ENCODE measurements around the gene KCTD3.

The KCTD3 gene

DNA sequence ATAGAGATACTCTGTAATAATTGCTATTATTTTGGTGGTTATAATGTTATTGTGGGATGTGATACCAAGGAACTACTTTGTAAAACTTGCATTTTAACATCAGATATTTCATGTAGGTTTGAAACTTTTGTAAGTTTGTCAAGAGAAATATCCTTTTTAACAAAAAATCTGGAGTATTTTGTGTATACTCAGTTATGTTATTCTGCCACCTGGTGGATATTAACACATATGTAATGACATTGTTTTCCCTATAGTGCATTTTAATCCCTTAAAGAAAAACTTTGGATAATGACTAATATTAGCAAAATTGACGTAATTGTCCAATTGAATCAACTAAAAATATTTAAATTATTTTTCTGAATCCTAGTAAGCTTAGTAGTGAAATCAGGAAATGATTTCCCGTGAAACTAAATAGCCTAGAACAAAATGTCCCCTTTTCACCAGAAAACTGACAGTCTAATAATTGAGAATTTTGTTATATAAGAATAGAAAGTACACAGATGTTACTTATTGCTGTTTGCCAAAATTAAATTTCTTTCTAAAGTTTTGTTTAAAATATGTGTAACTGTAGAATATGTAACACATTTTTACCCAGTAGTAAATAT lies 39.6 kb downstream of the KCTD3 start:
- no peak for DNase-seq (ENCODE audit: low spot score)

DNA sequence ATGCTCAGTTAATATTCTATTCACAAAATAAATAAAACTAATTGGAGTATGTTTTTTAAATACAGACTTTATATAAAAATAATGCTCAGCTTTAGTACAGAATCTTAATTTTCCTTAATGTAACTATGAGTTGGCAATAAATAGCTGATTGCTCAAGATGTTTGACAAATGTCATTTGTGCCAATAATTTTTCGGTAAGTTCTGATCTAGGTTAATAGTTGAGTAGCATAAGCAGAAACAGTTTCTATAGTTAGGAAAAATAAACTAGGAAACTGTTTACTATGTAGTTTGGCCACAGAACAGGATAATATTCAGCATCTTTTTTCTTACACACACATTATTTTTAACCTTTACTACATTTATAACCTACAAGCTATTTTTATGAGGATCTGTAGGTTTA lies 40.3 kb downstream of the KCTD3 start:
- no peak for DNase-seq (ENCODE audit: low spot score)

- DNase-seq (ENCODE audit: low spot score) = no peak
Measured at GRCh38 chr1:215608646-215609045, 41.5 kb downstream of the KCTD3 start.

DNA sequence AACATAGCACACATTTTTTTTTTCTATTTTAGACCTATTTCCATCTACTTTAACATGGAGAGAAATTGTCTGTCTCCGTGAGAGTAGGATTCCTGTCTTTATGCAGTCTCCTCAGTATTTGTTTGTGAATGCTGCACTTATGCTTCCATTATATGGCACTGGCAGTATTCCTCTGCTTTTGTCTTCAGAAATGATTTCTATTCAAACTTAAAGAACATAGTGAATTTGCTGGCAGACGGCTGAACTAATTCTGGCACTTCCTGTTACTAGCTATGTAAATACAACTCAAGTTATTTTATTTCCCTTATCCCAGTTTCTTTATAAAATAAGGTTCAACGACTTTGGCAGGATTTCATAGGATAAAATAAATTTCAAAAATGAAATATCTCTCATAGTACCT lies 45.3 kb downstream of the KCTD3 start:
- no peak for DNase-seq (ENCODE audit: low spot score)

GRCh38 chr1:215617979-215618378 lies 50.9 kb downstream of the KCTD3 start:
- no peak for DNase-seq (ENCODE audit: low spot score)

DNA sequence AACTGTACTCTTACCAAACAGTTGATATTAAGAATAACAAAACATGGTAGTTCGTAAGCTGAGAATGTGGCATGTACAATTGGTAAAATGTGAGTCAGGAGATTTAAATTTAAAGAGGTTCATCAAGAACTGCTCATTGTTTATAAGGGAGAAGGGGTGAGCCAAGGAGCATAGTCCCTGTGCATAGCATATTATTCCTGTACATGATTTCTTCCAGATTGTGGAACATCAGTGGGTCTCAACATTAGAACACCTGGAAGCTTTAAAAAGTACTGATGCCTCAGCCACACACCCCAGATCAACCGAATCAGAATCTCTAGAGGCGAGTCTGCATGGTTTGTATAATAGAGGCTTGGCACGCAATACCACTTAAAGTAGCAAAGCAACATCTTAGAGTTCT lies 56.1 kb downstream of the KCTD3 start:
- no peak for DNase-seq (ENCODE audit: low spot score)

- DNase-seq (ENCODE audit: low spot score) = no peak
Measured at GRCh38 chr1:215625949-215626348, 58.8 kb downstream of the KCTD3 start.

GRCh38 chr1:215631040-215631439 lies 63.9 kb downstream of the KCTD3 start:
- no peak for DNase-seq (ENCODE audit: low spot score)

GRCh38 chr1:215631489-215631888 lies 64.4 kb downstream of the KCTD3 start:
- DNase-seq (ENCODE audit: low spot score) = no peak

- DNase-seq (ENCODE audit: low spot score) = no peak
Measured at GRCh38 chr1:215635827-215636226, 68.7 kb downstream of the KCTD3 start.

DNA sequence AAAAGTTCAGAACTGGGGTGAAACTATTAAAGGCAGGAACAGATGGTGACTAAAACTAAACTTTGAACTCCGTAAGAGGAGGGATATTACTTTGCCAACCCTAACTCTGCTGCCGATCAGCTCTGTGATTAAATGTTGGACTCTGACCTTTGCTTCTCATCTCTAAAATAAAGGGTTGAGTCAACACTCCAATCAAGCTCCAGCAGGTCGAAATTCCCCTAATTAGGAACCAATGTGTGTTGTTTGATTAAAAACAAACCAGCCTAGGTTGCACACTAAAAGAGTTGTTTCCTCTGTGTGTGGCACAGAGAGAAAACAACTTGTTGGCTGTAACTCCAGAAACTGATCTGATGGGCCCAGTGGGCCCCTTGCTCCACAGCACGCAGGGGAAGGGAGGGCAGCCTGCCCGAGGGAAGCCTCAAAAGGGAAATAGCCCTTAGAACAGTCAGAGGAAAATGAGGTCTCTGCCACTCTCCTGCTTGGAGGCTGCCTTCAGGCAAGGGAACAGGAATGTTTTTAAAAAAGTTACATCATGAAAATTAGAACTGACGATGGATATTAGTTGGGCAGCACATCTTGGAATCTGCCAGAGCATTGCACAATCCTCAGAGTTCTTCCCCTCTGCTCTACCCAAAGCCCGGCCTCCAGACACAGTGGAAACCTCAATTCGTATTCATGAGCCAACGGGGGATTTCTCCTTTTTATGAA lies 69.3 kb downstream of the KCTD3 start:
- no peak for DNase-seq (ENCODE audit: low spot score)

DNA sequence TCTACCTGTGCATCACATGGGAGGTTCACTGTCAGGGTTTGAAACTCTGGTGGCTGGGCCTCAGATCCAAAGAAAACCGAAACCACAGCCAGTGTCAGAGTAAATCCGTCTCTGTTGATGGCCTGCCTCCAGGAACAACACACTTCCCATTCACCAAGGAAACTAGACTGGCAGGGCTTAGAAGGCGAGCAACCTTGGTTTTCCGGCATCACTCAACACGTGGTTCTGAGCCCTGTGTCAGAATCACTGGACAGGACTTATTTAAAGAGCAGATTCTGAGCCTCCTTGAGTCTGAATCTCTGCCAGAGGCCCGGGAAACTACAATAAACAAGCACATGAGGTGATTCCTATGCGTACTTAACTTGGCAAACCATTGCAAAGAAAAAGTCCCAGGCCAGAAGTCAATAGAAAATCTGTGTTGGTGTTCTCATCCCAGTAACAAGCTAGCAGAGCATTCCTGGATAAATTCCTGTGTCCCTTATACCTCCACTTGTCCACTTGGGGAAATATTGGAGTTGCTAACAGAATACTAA lies 70.0 kb downstream of the KCTD3 start:
- no peak for DNase-seq (ENCODE audit: low spot score)

GRCh38 chr1:215640429-215641148 lies 73.5 kb downstream of the KCTD3 start:
- DNase-seq (ENCODE audit: low spot score) = no peak

DNA sequence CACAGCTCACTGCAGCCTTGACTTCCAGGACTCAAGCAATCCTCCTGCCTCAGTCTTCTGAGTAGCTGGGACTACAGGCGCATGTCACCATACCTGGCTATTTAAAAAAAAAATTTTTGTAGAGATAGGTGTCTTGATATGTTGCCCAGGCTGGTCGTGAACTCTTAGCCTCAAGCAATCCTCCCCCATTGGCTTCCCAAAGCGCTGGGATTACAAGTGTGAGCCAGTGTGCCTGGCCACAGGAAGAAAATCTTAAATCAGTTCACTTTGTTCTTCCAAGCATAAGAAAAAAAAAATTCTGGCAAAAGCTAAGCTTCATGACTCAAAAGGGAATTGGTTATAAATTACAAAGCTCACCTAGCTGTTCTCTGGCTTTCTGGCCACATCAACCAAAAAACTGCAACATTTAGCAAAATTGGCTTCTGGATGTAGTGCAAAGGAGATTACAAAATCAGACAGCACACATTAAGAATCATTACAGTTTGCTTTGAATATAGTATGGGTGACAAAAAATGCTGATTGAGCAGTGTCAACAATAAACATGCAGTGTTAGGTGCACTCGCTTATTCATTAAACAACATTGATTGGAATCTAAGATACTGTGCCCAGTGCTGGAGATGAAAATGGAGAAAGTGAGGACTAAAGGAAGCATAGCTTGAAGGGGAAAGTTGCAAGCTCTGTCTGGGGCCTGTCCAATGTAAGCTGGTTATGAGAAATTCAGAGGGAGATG lies 76.7 kb downstream of the KCTD3 start:
- DNase-seq (ENCODE audit: low spot score) = no peak

GRCh38 chr1:215645182-215645581 lies 78.1 kb downstream of the KCTD3 start:
- no peak for DNase-seq (ENCODE audit: low spot score)

DNA sequence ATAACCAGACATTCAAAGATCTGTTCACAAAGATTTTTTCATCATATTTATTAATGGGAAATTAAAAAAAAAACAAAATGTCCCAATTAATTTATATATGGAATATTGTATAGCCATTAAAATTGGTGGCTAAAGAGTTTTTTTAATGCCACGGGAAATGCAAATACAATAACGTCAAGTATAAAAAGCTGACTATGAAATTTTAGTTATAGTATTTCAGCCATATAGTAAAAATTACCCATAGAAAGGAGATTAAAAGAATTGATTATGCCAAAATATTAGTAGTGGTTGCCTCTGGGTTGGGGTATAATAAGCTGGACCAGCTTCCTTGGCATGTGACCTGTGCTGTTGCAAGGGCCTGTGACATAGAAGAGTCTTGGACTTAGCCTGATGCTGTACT lies 78.8 kb downstream of the KCTD3 start:
- no peak for DNase-seq (ENCODE audit: low spot score)

- no peak for DNase-seq (ENCODE audit: low spot score)
Measured at GRCh38 chr1:215647738-215648137, 80.6 kb downstream of the KCTD3 start.

GRCh38 chr1:215648957-215649356 lies 81.9 kb downstream of the KCTD3 start:
- no peak for DNase-seq (ENCODE audit: low spot score)

DNA sequence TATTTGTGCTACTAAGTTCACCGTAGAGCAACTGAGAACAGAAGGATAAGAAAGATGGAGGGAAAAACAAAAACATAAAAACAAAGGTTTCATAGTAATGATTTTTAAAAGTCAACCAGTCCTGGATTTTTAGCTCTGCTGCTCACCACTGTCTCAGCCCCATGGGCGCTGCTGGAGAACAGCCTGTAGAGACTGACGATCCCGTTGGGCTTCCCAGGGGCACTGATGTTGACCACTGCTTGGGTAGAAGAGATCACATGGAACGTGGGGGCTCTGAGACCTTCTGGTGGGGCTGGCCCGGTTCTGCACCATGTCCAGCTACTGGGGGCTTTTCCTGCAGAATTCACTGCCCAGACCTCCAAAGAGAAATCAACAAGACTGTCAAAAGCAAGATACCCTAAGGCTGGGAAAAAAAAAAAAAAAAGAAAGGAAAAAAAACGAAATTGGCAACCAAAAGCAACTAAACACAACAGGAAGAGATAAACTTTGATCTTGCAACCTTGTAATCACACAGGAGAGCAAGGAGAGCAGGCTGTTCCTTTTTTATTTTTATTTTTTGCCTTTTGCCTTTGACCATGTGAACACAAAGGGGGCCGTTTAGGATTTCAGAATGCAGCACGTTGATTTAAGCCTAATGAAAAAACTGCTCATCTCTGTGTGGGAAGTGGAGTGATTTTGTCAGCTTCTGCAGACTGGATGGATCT lies 83.5 kb downstream of the KCTD3 start:
- DNase-seq (ENCODE audit: low spot score) = no peak

GRCh38 chr1:215651867-215652266 lies 84.8 kb downstream of the KCTD3 start:
- DNase-seq (ENCODE audit: low spot score) = no peak

DNA sequence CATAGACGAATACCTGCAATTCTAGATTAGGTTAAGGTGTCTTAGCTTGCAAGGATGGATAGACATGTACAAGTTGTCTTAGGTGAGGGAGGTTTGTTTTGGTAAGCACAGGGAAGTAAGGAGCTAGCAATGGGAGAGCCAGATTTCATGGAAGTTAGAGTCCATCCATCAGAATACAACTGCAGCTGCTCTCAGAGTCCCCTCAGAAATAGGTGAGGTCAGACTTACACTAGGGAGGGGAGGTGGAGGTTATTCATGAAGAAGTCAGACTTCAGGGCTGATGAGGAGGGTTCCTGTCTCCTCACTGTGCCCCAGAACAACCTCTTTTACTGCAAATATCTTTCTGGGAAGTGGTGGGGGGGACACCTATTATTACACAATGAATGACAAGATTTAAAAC lies 85.3 kb downstream of the KCTD3 start:
- DNase-seq (ENCODE audit: low spot score) = no peak

- DNase-seq (ENCODE audit: low spot score) = no peak
Measured at GRCh38 chr1:215657047-215657446, 89.9 kb downstream of the KCTD3 start.

Measured in ecto neural progenitor cell (in vitro differentiated cells).